Measurements from ENCODE around the gene TUSC2. TPM values are rescaled to one million over a fixed set of nuclear protein-coding genes. Genes with fewer than 3 reads are reported as not detected.

TUSC2 gene
- total and polyA plus RNA-seq, 2 experiments from 2014 or later = 41.6 to 71.0 TPM

GRCh38 chr3:50290161-50290641, 37.8 kb downstream of the TUSC2 start:
- Histone ChIP-seq H3K4me3 (no peak overlapping the region), H3K4me2 (no peak overlapping the region), H3F3A (replicated peaks; ENCODE audit: low read depth) (0 out of 2 replicates have a peak, but pooled peaks cover 4% of the 10 kb centered on the region), H4K20me1 (replicated peaks; ENCODE audit: insufficient read depth) (no peaks in the 10 kb centered on the region; the same call in 1 of the 2 replicates), H3K27me3 (ENCODE audit: insufficient read depth) (no peaks in the 10 kb centered on the region), H2AFZ (no peak overlapping the region), H3K4me1 (ENCODE audit: insufficient read depth) (peaks cover 5% of the 10 kb centered on the region), H3K36me3 (ENCODE audit: insufficient read depth) (peaks cover 11% of the 10 kb centered on the region), H3K9me2 (ENCODE audit: insufficient read depth) (no peaks in the 10 kb centered on the region), H3K79me2 (replicated peaks; ENCODE audit: insufficient read depth) (peaks cover 17% of the 10 kb centered on the region), H3K27ac (ENCODE audit: low read depth) (no peak overlapping the region)
- H3K27ac Mint-ChIP-seq = no peak overlapping the region
- no peak for ATAC-seq
- peaks cover 8% of the 10 kb centered on the region for H3K27me3 Mint-ChIP-seq (ENCODE audit: insufficient read depth, low read depth, poor library complexity)
- no peaks in the 10 kb centered on the region for H3K9me3 Mint-ChIP-seq
- peaks cover 47% of the 10 kb centered on the region for H3K36me3 Mint-ChIP-seq (ENCODE audit: low read depth)
- peak overlapping the region; percentile 86; the same call in 2 of the 3 replicates for H3K4me3 Mint-ChIP-seq
- DNase-seq (ENCODE audit: low spot score) = no peak
- peaks cover 11% of the 10 kb centered on the region for H3K4me1 Mint-ChIP-seq
- TF ChIP-seq JUNB (IDR thresholded peaks at IDR 0.05; ENCODE audit: unreplicated experiment) (no peak), STAT1 (IDR thresholded peaks at IDR 0.05; ENCODE audit: unreplicated experiment) (no peak), ZNF114 (CRISPR knock-in tag; IDR thresholded peaks at IDR 0.05) (no peak), NANOG (IDR thresholded peaks at IDR 0.05; ENCODE audit: borderline replicate concordance) (no peak), EZH2phosphoT487 (IDR thresholded peaks at IDR 0.05; ENCODE audit: unreplicated experiment) (no peak)
- TF ChIP-seq, protein P1, sequence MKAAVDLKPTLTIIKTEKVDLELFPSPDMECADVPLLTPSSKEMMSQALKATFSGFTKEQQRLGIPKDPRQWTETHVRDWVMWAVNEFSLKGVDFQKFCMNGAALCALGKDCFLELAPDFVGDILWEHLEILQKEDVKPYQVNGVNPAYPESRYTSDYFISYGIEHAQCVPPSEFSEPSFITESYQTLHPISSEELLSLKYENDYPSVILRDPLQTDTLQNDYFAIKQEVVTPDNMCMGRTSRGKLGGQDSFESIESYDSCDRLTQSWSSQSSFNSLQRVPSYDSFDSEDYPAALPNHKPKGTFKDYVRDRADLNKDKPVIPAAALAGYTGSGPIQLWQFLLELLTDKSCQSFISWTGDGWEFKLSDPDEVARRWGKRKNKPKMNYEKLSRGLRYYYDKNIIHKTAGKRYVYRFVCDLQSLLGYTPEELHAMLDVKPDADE (IDR thresholded peaks at IDR 0.05) = no peak

DNA sequence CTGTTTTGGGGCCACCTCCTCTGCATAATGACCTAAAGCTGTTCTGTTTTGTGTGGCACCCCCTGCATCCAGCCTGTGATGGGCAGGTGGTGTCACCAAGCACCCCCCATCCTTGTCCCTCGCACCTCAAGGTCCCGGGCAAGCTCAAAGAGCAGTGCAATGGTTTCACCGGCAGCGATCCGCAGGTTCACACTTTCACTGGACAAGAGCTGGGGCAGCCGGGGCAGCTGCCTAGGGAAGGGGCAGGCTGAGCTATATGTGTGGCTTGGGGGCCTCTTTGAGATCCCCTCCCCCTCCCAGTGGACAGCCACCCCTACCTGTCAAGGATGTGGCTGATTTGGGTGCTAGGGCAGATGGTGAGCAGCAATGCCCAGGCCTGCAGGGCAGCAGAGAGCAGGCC, 38.9 kb downstream of the TUSC2 start:
- no peak overlapping the region for H3K4me3 ChIP-seq
- no peak overlapping the region for H3K27ac Mint-ChIP-seq
- no peaks in the 10 kb centered on the region; the same call in 1 of the 2 replicates for H4K20me1 ChIP-seq (replicated peaks; ENCODE audit: insufficient read depth)
- H3K79me2 ChIP-seq (replicated peaks; ENCODE audit: insufficient read depth) = peaks cover 17% of the 10 kb centered on the region
- peaks cover 47% of the 10 kb centered on the region for H3K36me3 Mint-ChIP-seq (ENCODE audit: low read depth)
- H3K4me3 Mint-ChIP-seq = no peak overlapping the region
- peaks cover 8% of the 10 kb centered on the region for H3K27me3 Mint-ChIP-seq (ENCODE audit: insufficient read depth, low read depth, poor library complexity)
- peaks cover 11% of the 10 kb centered on the region for H3K36me3 ChIP-seq (ENCODE audit: insufficient read depth)
- no peaks in the 10 kb centered on the region for H3K9me2 ChIP-seq (ENCODE audit: insufficient read depth)
- DNase-seq (ENCODE audit: low spot score) (no peak), ATAC-seq (no peak)
- H3F3A ChIP-seq (replicated peaks; ENCODE audit: low read depth) = 0 out of 2 replicates have a peak, but pooled peaks cover 4% of the 10 kb centered on the region
- H3K4me2 ChIP-seq = no peak overlapping the region
- H3K27me3 ChIP-seq (ENCODE audit: insufficient read depth) = no peaks in the 10 kb centered on the region
- peaks cover 5% of the 10 kb centered on the region for H3K4me1 ChIP-seq (ENCODE audit: insufficient read depth)
- H2AFZ ChIP-seq = no peak overlapping the region
- H3K9me3 Mint-ChIP-seq = no peaks in the 10 kb centered on the region
- peaks cover 11% of the 10 kb centered on the region for H3K4me1 Mint-ChIP-seq
- H3K27ac ChIP-seq (ENCODE audit: low read depth) = no peak overlapping the region
- TF ChIP-seq EZH2 (IDR thresholded peaks at IDR 0.05; ENCODE audit: low read depth, unreplicated experiment) = no peak
- TF ChIP-seq ZNF114 (CRISPR knock-in tag; IDR thresholded peaks at IDR 0.05) = no peak
- no peak for TF ChIP-seq EZH2phosphoT487 (IDR thresholded peaks at IDR 0.05; ENCODE audit: unreplicated experiment)
- TF ChIP-seq REST (IDR thresholded peaks at IDR 0.05; ENCODE audit: unreplicated experiment) = no peak
- no peak for TF ChIP-seq NANOG (IDR thresholded peaks at IDR 0.05; ENCODE audit: borderline replicate concordance)
- TF ChIP-seq, protein P1 (IDR thresholded peaks at IDR 0.05) = no peak
- TF ChIP-seq CREB1 (CRISPR knock-in tag; IDR thresholded peaks at IDR 0.05; ENCODE audit: low read depth) = no peak
- no peak for TF ChIP-seq JUNB (IDR thresholded peaks at IDR 0.05; ENCODE audit: unreplicated experiment)

Data from GM23338 (cell line).